Large intestine (tissue), 3 donors: ENCODE results near the gene ASPA. TPM values are rescaled to one million over a fixed set of nuclear protein-coding genes. Genes with fewer than 3 reads are reported as not detected.

Experiments
- DNase-seq, 2 donors: peaks; one replicate each; pipeline versions ENCODE4 v3.0.0 to v3.0.0-alpha.2; 2013
- H3K27ac ChIP-seq: one replicate; pipeline ENCODE4 v1.5.1; 2013; ENCODE audit warnings: low read length
- H3K27me3 ChIP-seq: 2 replicates; pipeline ENCODE4 v1.6.1; 2013; ENCODE audit warnings: low read length; ENCODE audit not compliant: control insufficient read depth, insufficient read depth
- H3K36me3 ChIP-seq: 2 replicates; pipeline ENCODE4 v1.6.1; 2013; ENCODE audit warnings: low read length; ENCODE audit not compliant: control insufficient read depth, insufficient read depth
- H3K4me1 ChIP-seq: one replicate; pipeline ENCODE4 v1.6.1; 2013; ENCODE audit warnings: low read length; ENCODE audit not compliant: control insufficient read depth, insufficient read depth
- H3K4me3 ChIP-seq: one replicate; pipeline ENCODE4 v1.5.1; 2013; ENCODE audit warnings: low read length
- H3K9me3 ChIP-seq: one replicate; pipeline ENCODE4 v1.6.1; 2013; ENCODE audit warnings: mild to moderate bottlenecking, low read depth, low read length, moderate library complexity; ENCODE audit not compliant: control insufficient read depth
- WGBS: methylation state at CpG from one replicate; pipeline ENCODE4 v1.1.5; 2013; ENCODE audit warnings: low lambda C conversion rate; ENCODE audit not compliant: insufficient coverage; 5-methylcytosine and 5-hydroxymethylcytosine counted together
- polyA plus RNA-seq: library from polyadenylated mRNA; unstranded; fragments of 120-200 nt; gene quantifications from one replicate; pipeline ENCODE4 v1.2.1, GENCODE V29; 2013

Gene ASPA
- polyA plus RNA-seq, 1 donor: 0.96 TPM

- no peak overlapping the region for H3K27ac ChIP-seq
- H3K27me3 ChIP-seq: no peaks in the 10 kb centered on the region
- H3K9me3 ChIP-seq: no peaks in the 10 kb centered on the region
- no CpG with 5 or more reads among the region's 13 CpGs for WGBS
- H3K36me3 ChIP-seq: peaks cover 27% of the 10 kb centered on the region
- peaks cover 8% of the 10 kb centered on the region for H3K4me1 ChIP-seq
- no peak for DNase-seq
- H3K4me3 ChIP-seq: no peak overlapping the region
Observed at GRCh38 chr17:3524024-3524423, 48.2 kb downstream of the ASPA start.

DNA sequence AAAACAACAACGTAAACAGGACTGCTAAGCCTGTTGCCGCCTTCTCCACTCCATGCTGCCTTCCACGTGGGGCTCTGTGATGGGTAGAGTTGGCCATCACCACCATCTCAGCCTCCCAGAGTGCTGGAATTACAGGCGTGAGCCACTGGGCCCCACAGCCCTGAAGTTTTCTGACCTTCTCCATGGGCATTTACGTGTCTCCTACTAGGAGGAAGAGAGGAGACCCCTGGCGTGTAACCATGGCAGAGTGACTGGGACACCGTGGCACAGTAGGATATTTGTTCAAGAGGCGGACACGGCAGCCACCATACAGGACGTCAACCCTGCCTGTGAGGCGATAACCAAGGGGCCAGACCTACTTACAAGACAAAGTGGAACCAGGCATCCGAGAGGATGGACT, 50.7 kb downstream of the ASPA start:
- no peak for DNase-seq
- Histone ChIP-seq H3K4me1 (peaks cover 31% of the 10 kb centered on the region), H3K27me3 (no peaks in the 10 kb centered on the region), H3K4me3 (no peak overlapping the region), H3K9me3 (no peaks in the 10 kb centered on the region), H3K27ac (no peak overlapping the region), H3K36me3 (peaks cover 20% of the 10 kb centered on the region)
- WGBS: 100% methylated on average over 1 of the region's 12 CpGs

GRCh38 chr17:3526971-3527370, 51.2 kb downstream of the ASPA start:
- Histone ChIP-seq H3K27ac (no peak overlapping the region), H3K9me3 (no peaks in the 10 kb centered on the region), H3K4me3 (no peak overlapping the region), H3K36me3 (peaks cover 20% of the 10 kb centered on the region), H3K27me3 (no peaks in the 10 kb centered on the region), H3K4me1 (peaks cover 34% of the 10 kb centered on the region)
- WGBS: 100% methylated on average over 2 of the region's 10 CpGs
- DNase-seq: no peak

GRCh38 chr17:3527468-3527867, 51.7 kb downstream of the ASPA start:
- Histone ChIP-seq H3K36me3 (peaks cover 23% of the 10 kb centered on the region), H3K4me1 (peaks cover 34% of the 10 kb centered on the region), H3K27ac (no peak overlapping the region), H3K27me3 (no peaks in the 10 kb centered on the region), H3K9me3 (no peaks in the 10 kb centered on the region), H3K4me3 (no peak overlapping the region)
- 100% methylated on average over 2 of the region's 5 CpGs for WGBS
- DNase-seq: no peak

- no peak overlapping the region for H3K27ac ChIP-seq
- H3K36me3 ChIP-seq: peaks cover 24% of the 10 kb centered on the region
- no peak overlapping the region for H3K4me3 ChIP-seq
- no peaks in the 10 kb centered on the region for H3K27me3 ChIP-seq
- no peaks in the 10 kb centered on the region for H3K9me3 ChIP-seq
- DNase-seq: no peak
- H3K4me1 ChIP-seq: peaks cover 34% of the 10 kb centered on the region
- no CpG with 5 or more reads among the region's 8 CpGs for WGBS
Observed at GRCh38 chr17:3527896-3528295, 52.1 kb downstream of the ASPA start.

DNA sequence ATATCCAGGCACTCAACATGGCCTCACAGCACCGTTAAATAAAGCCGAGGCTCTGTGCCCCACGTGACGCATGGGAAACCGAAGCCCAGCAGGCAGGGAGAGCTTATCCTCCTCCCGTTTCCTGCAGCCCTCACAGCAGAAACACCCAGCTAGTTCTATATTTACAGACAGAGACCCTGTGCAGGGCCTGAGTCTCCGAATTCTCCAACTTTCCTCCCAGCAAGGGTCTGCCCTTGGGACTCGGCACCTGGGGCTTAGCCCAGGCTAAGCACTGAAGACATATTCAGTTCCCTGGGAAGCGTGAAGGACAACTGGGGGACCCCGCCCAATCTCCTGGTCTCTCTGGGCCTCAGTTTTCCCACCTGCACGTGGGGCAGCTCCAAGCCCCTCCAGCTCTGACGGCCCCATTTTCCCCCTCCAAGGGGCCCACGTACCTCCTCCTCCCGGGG, 52.6 kb downstream of the ASPA start:
- 80% methylated on average over 2 of the region's 14 CpGs for WGBS
- H3K4me3 ChIP-seq: no peak overlapping the region
- no peaks in the 10 kb centered on the region for H3K9me3 ChIP-seq
- H3K27me3 ChIP-seq: no peaks in the 10 kb centered on the region
- no peak overlapping the region for H3K27ac ChIP-seq
- DNase-seq: no peak
- H3K4me1 ChIP-seq: peaks cover 34% of the 10 kb centered on the region
- peaks cover 24% of the 10 kb centered on the region for H3K36me3 ChIP-seq

GRCh38 chr17:3528880-3529511, 53.2 kb downstream of the ASPA start:
- Histone ChIP-seq H3K4me3 (no peak overlapping the region), H3K9me3 (no peaks in the 10 kb centered on the region), H3K36me3 (peaks cover 24% of the 10 kb centered on the region), H3K4me1 (peaks cover 34% of the 10 kb centered on the region), H3K27me3 (no peaks in the 10 kb centered on the region), H3K27ac (peak overlapping the region; percentile 60)
- DNase-seq: peak; percentile 69 to 83
- no CpG with 5 or more reads among the region's 11 CpGs for WGBS

GRCh38 chr17:3529817-3530741, 54.3 kb downstream of the ASPA start:
- H3K36me3 ChIP-seq: peaks cover 22% of the 10 kb centered on the region
- peaks cover 34% of the 10 kb centered on the region for H3K4me1 ChIP-seq
- peak overlapping the region; percentile 98 for H3K27ac ChIP-seq
- H3K27me3 ChIP-seq: no peaks in the 10 kb centered on the region
- peak; percentile 93 to 95 for DNase-seq
- WGBS: no CpG with 5 or more reads among the region's 32 CpGs
- H3K4me3 ChIP-seq: peak overlapping the region; percentile 18
- peaks cover under 1% of the 10 kb centered on the region for H3K9me3 ChIP-seq

DNA sequence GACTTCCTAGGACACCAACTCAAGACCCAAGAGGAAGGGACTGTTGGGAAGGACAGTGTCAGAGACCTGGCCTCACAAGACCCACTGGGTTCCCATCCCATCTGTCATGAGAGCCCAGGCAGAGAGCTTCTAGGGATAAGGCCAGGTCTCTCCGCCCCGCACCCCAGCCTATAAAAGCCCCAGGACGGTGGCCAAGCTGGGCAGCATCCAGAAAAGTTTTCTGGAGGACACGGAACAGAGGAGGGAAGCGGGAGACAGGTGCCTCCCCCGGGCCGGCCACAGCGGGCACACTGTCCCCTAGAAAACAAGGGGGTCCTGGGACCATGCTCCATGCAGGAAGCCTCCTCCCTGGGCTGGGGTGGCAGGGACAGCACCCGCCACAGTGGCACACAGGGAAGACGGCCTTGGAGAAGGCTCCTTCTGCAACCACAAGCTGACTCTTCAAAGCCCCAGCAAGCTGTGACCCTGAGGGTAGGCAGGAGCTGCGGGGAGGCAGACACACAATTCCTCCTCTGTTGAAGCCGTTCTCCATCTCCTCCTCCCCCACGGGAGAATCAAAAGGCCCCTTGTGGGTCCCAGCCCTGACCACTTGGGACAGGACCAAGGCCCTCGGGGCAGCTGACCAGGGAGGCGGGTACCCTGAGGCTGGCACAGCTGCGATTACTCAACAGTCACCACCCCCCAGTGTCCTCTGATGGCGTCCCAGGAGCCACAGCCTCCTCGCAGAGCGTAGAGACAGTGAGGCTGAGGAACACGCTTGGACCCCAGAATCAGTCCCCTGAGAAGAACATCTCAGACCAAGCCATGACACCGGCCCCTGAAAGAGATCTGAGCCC, 55.7 kb downstream of the ASPA start:
- no peak for DNase-seq
- peak overlapping the region; percentile 98 for H3K27ac ChIP-seq
- WGBS: no CpG with 5 or more reads among the region's 21 CpGs
- no peaks in the 10 kb centered on the region for H3K27me3 ChIP-seq
- H3K4me1 ChIP-seq: peaks cover 34% of the 10 kb centered on the region
- peaks cover 8% of the 10 kb centered on the region for H3K9me3 ChIP-seq
- peaks cover 22% of the 10 kb centered on the region for H3K36me3 ChIP-seq
- H3K4me3 ChIP-seq: no peak overlapping the region
